Right lobe of liver (tissue), 6 donors: ENCODE measurements around the gene RAB11FIP3. TPM values are rescaled to one million over a fixed set of nuclear protein-coding genes. Genes with fewer than 3 reads are reported as not detected.

Experiments
- ATAC-seq, 4 donors: fragments of 200-7000 bp; cut with Tn5 transposase; one replicate each; pipeline ENCODE4 v1.9.1; 2020; ENCODE audit warnings: mild to moderate bottlenecking in 4 of 4, moderate library complexity in 4 of 4
- DNase-seq, 3 donors: peaks; one replicate each; pipeline ENCODE4 v3.0.0-alpha.2; 2020
- H3K27ac ChIP-seq, 3 donors: fragments of 200-600 bp; one replicate each; pipeline ENCODE4 v1.8.0; 2022
- H3K27me3 ChIP-seq, 2 donors: fragments of 200-600 bp; one replicate each; pipeline ENCODE4 v1.8.0; 2022
- H3K36me3 ChIP-seq, 4 donors: fragments of 200-600 bp; sonication (generic) in 1 of 4; one replicate each; pipeline versions ENCODE4 v1.5.1 to v1.8.0; 2017 to 2022; ENCODE audit warnings: control low read depth in 1 of 4
- H3K4me1 ChIP-seq, 4 donors: fragments of 200-600 bp; sonication (generic) in 1 of 4; one replicate each; pipeline versions ENCODE4 v1.5.1 to v1.8.0; 2017 to 2022; ENCODE audit warnings: control low read depth in 1 of 4
- H3K4me3 ChIP-seq, 3 donors: fragments of 200-600 bp; one replicate each; pipeline ENCODE4 v1.8.0; 2022
- H3K9me3 ChIP-seq, 4 donors: fragments of 200-600 bp; sonication (generic) in 1 of 4; one replicate each; pipeline versions ENCODE4 v1.5.1 to v1.8.0; 2017 to 2022; ENCODE audit warnings: control low read depth in 1 of 4
- POLR2A ChIP-seq: fragments of 450-650 bp; IDR thresholded peaks from one replicate; pipeline ENCODE4 v1.6.1; 2017; ENCODE audit warnings: antibody characterized with exemption, mild to moderate bottlenecking
- WGBS: methylation state at CpG from one replicate; pipeline ENCODE4 v1.1.6; 2018; ENCODE audit warnings: low coverage, low lambda C conversion rate; ENCODE audit not compliant: insufficient coverage; ENCODE audit errors: missing lambda C conversion rate; 5-methylcytosine and 5-hydroxymethylcytosine counted together
- intact Hi-C, 2 donors: fragments of 100-400 bp; cut with DNase I; formaldehyde crosslinking; loops; one replicate each; pipeline versions ENCODE4 v1.11.2 to v1.14.1; 2022
- total RNA-seq, 6 experiments: library from RNA; depleted of rRNA in 2 of 6; stranded (reverse); fragments of >200 nt in 2 of 6; fragmentation: NEBNext Ultra II Directional in 3 of 6; extraction: Animal tissue kit (Norgen Biotek cat#: 25700) in 3 of 6; gene quantifications; one replicate each; pipeline versions ENCODE4 v1.1.0 to v1.2.4, GENCODE V29; 2016 to 2023
- TF ChIP-seq, protein P1 (sequence below), 4 donors: fragments of 200-600 bp in 3 of 4; fragments of 450-650 bp in 1 of 4; IDR thresholded peaks; one replicate each; pipeline versions ENCODE4 v1.5.1 to v1.8.0; 2016 to 2022; ENCODE audit warnings: antibody characterized with exemption in 4 of 4, mild to moderate bottlenecking in 2 of 4
- donor health status: DM: no; HTN: yes; CAD: no.
- donor health status: DM: no; HTN: no; CAD: no.
- donor health status: DM: no; HTN: no; CAD: no.
- donor health status: DM: no; HTN: yes; CAD: no.
- donor health status: DM: no; HTN: yes; CAD: no.

The RAB11FIP3 gene
- total RNA-seq, 6 experiments from 2014 or later, result 19.5 to 38.3 (median 25.5) TPM

DNA sequence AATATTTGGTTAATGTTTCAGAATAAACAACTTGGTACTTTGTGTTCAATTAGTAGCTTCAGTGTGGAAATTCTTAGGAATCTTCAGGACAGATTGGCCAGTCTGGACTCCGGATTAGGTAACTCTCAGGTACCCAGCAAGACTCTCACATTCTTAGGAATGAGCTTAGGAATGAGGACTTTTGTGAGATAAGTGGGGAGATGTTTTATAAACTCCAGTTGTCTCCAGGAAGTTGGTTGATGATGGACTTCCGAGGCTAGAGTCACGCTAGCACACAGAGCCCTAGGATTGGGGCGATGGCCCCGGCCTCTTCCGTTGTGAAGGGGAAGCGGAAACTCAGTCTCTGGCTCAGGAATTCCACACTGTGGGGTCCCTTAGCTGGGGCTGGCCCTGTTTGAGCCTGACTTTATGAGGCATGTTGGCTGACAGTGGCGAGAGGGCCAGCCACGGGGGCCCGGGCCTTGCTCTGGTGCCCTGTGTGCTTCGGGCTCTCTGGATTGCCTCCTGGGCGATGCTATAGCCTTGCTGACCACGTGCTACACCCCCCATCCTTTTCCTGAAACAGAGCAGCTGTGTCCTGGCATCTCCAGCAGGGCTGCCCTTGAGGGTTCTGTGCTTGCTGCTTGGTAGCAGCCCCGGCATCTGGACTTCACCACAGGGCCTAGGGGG lies 32.4 kb downstream of the RAB11FIP3 start:
- peak overlapping the region in 1 of 3 donors; percentile 16 for H3K4me3 ChIP-seq
- no peak for TF ChIP-seq POLR2A
- TF ChIP-seq, protein P1, sequence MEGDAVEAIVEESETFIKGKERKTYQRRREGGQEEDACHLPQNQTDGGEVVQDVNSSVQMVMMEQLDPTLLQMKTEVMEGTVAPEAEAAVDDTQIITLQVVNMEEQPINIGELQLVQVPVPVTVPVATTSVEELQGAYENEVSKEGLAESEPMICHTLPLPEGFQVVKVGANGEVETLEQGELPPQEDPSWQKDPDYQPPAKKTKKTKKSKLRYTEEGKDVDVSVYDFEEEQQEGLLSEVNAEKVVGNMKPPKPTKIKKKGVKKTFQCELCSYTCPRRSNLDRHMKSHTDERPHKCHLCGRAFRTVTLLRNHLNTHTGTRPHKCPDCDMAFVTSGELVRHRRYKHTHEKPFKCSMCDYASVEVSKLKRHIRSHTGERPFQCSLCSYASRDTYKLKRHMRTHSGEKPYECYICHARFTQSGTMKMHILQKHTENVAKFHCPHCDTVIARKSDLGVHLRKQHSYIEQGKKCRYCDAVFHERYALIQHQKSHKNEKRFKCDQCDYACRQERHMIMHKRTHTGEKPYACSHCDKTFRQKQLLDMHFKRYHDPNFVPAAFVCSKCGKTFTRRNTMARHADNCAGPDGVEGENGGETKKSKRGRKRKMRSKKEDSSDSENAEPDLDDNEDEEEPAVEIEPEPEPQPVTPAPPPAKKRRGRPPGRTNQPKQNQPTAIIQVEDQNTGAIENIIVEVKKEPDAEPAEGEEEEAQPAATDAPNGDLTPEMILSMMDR (IDR thresholded peaks at IDR 0.05), result no peak
- intact Hi-C loops, result no loop called here
- DNase-seq (no peak), ATAC-seq (peak; percentile 63 to 70 (median 63))
- H3K9me3 ChIP-seq, result no peaks in the 10 kb centered on the region
- peak overlapping the region; percentile 41 to 84 (median 59) for H3K27ac ChIP-seq
- peaks cover 0 to 22% (median 9%) of the 10 kb centered on the region in 4 donors for H3K4me1 ChIP-seq
- no peaks in the 10 kb centered on the region for H3K27me3 ChIP-seq
- 45% methylated on average over 8 of the region's 14 CpGs for WGBS
- peaks cover 0 to 8% (median 0%) of the 10 kb centered on the region in 4 donors for H3K36me3 ChIP-seq

DNA sequence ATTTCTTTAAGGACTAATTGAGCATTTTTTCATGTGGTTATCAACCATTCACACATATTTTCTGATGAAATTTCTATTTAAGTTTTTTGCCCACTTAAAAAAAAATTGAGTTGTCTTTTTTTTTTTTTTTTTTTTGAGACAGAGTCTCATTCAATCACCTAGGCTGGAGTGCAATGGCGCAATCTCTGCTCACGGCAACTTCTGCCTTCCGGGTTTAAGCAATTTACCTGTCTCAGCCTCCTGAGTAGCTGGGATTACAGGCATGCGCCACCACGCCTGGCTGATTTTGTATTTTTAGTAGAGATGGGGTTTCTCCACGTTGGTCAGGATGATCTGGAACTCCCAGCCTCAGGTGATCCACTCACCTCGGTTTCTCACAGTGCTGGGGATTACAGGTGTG lies 34.3 kb downstream of the RAB11FIP3 start:
- WGBS, result 74% methylated on average over 7 of the region's 7 CpGs

DNA sequence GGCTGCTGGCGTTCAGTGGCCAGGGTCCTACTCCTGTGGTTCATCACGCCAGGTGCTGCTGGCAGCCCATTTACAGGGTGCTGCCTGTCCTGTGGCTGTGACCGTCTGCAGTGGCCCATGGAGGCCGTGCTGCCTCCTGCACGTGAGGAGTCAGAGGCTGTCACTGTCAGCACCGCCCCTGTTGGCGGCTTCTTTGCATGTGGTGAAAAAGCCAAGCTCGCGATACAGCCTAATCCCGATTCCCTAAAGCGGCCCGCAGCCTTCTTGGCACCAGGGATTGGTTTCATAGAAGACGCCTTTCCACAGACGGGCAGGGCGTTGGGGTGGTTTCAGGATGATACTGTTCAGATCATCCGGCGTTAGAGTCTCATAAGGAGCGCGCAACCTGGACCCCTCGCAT lies 35.3 kb downstream of the RAB11FIP3 start:
- Histone ChIP-seq H3K4me1 (peaks cover 0 to 22% (median 9%) of the 10 kb centered on the region in 4 donors), H3K4me3 (no peak overlapping the region), H3K36me3 (peaks cover 0 to 8% (median 0%) of the 10 kb centered on the region in 4 donors), H3K27me3 (no peaks in the 10 kb centered on the region), H3K27ac (no peak overlapping the region), H3K9me3 (no peaks in the 10 kb centered on the region)
- 100% methylated on average over 3 of the region's 20 CpGs for WGBS
- intact Hi-C loops, result no loop called here
- ATAC-seq, result no peak
- TF ChIP-seq, protein P1 (IDR thresholded peaks at IDR 0.05), result no peak
- no peak for TF ChIP-seq POLR2A
- DNase-seq, result no peak

More for the DNA sequence above, 34.3 kb downstream of the RAB11FIP3 start:
- H3K4me1 ChIP-seq, result peaks cover 0 to 22% (median 9%) of the 10 kb centered on the region in 4 donors
- H3K9me3 ChIP-seq, result no peaks in the 10 kb centered on the region
- no peak overlapping the region for H3K27ac ChIP-seq
- DNase-seq (no peak), ATAC-seq (no peak)
- peaks cover 0 to 8% (median 0%) of the 10 kb centered on the region in 4 donors for H3K36me3 ChIP-seq
- H3K27me3 ChIP-seq, result no peaks in the 10 kb centered on the region
- intact Hi-C loops, result no loop called here
- no peak for TF ChIP-seq POLR2A
- TF ChIP-seq, protein P1 (IDR thresholded peaks at IDR 0.05), result no peak
- H3K4me3 ChIP-seq, result no peak overlapping the region

DNA sequence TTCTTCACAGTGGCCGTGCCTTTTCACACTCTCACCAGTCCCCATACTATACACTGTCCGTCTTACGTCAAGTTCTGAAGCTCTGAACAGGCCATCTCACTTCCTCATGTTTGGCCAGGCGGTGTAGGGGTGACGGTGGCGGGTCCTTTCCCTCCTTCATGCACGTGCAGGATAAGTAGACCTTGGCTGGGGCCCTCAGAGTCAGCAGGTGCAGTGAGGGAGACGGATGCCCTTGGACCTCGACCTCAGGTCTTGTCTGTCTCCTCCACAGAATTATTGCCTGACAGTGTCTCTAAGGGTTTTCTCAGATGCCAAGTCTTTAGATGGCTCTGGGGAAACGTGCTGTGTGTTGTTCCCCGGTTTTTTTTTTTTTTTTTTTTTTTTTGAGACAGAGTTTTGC lies 37.6 kb downstream of the RAB11FIP3 start:
- intact Hi-C loops, result no loop called here
- Histone ChIP-seq H3K4me3 (no peak overlapping the region), H3K9me3 (no peaks in the 10 kb centered on the region), H3K27ac (no peak overlapping the region), H3K36me3 (peaks cover 0 to 8% (median 0%) of the 10 kb centered on the region in 4 donors), H3K4me1 (peaks cover 0 to 2% (median under 1%) of the 10 kb centered on the region in 4 donors), H3K27me3 (no peaks in the 10 kb centered on the region)
- TF ChIP-seq POLR2A, result no peak
- TF ChIP-seq, protein P1 (IDR thresholded peaks at IDR 0.05), result no peak
- ATAC-seq, result no peak
- DNase-seq, result no peak
- 86% methylated on average over 5 of the region's 11 CpGs for WGBS
